GM19099 (cell line): Measurements from ENCODE around the gene HSFX2.
"Not testable (repeated sequence)": the region's sequence is repeated elsewhere in the genome, so short reads cannot be mapped to it uniquely, and the experiment has no call there.

Experiments used
- POLR2A ChIP-seq: IDR thresholded peaks from 3 replicates; pipeline ENCODE4 v1.6.1; 2011; ENCODE audit warnings: low read depth; ENCODE audit not compliant: insufficient read length; ENCODE audit errors: extremely low read depth

The HSFX2 gene

GRCh38 chrX:149607699-149608098, 12.6 kb upstream of the HSFX2 start:
- no peak for TF ChIP-seq POLR2A

GRCh38 chrX:149587359-149587758, 7.8 kb downstream of the HSFX2 start, which contains the start of gene MAGEA9B:
Gene MAGEA9B (minus strand): TSS chrX:149587459. CDS start chrX:149583179, 4,280 bp downstream.
- not testable (repeated sequence) for TF ChIP-seq POLR2A

- no peak for TF ChIP-seq POLR2A
Measured at GRCh38 chrX:149572743-149573142, 22.4 kb downstream of the HSFX2 start.

GRCh38 chrX:149571770-149572169, 23.3 kb downstream of the HSFX2 start:
- no peak for TF ChIP-seq POLR2A

GRCh38 chrX:149570668-149571067, 24.4 kb downstream of the HSFX2 start:
- TF ChIP-seq POLR2A: no peak

- no peak for TF ChIP-seq POLR2A
Measured at GRCh38 chrX:149569770-149570169, 25.3 kb downstream of the HSFX2 start.

- TF ChIP-seq POLR2A: no peak
Measured at GRCh38 chrX:149568701-149569296, 26.3 kb downstream of the HSFX2 start.

GRCh38 chrX:149567621-149568417, 27.3 kb downstream of the HSFX2 start:
- TF ChIP-seq POLR2A: no peak

GRCh38 chrX:149563359-149563758, 31.8 kb downstream of the HSFX2 start:
- no peak for TF ChIP-seq POLR2A

GRCh38 chrX:149549701-149550100, 45.4 kb downstream of the HSFX2 start, which contains the start of gene HSFX3:
Gene HSFX3 (minus strand): TSS chrX:149549924. CDS start chrX:149549852, 72 bp downstream.
- TF ChIP-seq POLR2A: not testable (repeated sequence)
